ENCODE results near the gene REPIN1.

REPIN1 gene

GRCh38 chr7:150357771-150358427 is 10.7 kb upstream of the REPIN1 start:
- no peaks in the 10 kb centered on the region for H3K4me1 ChIP-seq (ENCODE audit: control insufficient read depth, insufficient read depth, low read length)
- H3K4me3 ChIP-seq (ENCODE audit: low read depth, low read length), result no peak overlapping the region
- ChIA-PET CTCF (interaction anchor here (0.7 to 2.7 kb wide), 7 partner anchors 9 to 624 kb away, joined by 3 to 11 read pairs (median 3); no protein-coding TSS in a partner anchor), POLR2A (interaction anchor here (0.6 kb wide), 1 partner anchor 13 kb away, joined by 4 read pairs; no protein-coding TSS in a partner anchor)
- no peaks in the 10 kb centered on the region for H3K9me3 ChIP-seq (ENCODE audit: control insufficient read depth, insufficient read depth, low read depth, low read length)
- H3K27ac ChIP-seq (ENCODE audit: extremely low read depth, low read depth, low read length), result no peak overlapping the region
- no peaks in the 10 kb centered on the region for H3K36me3 ChIP-seq (ENCODE audit: control insufficient read depth in 2 of 2, insufficient read depth in 1 of 2, low read length in 2 of 2)
- no peak for TF ChIP-seq ZNF433 (tag by site-specific recombination; IDR thresholded peaks at IDR 0.05; ENCODE audit: low read depth)
- no peak for TF ChIP-seq ZFP3 (tag by site-specific recombination; IDR thresholded peaks at IDR 0.05; ENCODE audit: low read depth)
- TF ChIP-seq ZNF362 (tag by site-specific recombination; IDR thresholded peaks at IDR 0.05), result 0 out of 2 replicates have a peak, but pooled peaks have one; percentile 83
- TF ChIP-seq KLF8 (tag by site-specific recombination; IDR thresholded peaks at IDR 0.05), result peak; percentile 12; the same call in 1 of the 2 replicates
- no peak for TF ChIP-seq MEIS1 (CRISPR knock-in tag; IDR thresholded peaks at IDR 0.05; ENCODE audit: borderline replicate concordance)
- peak; percentile 76; the same call in 1 of the 2 replicates for TF ChIP-seq TRIM28 (IDR thresholded peaks at IDR 0.05; ENCODE audit: borderline replicate concordance, low read length)
- no peak for TF ChIP-seq SP3 (tag by site-specific recombination; IDR thresholded peaks at IDR 0.05)
- no peak for TF ChIP-seq INSM2 (tag by site-specific recombination; IDR thresholded peaks at IDR 0.05)
- peak; percentile 56; the same call in 1 of the 2 replicates for TF ChIP-seq IKZF3 (tag by site-specific recombination; IDR thresholded peaks at IDR 0.05)
- TF ChIP-seq SP2 (tag by site-specific recombination; IDR thresholded peaks at IDR 0.05), result no peak
- no peak for TF ChIP-seq ZNF138 (tag by site-specific recombination; IDR thresholded peaks at IDR 0.05; ENCODE audit: borderline replicate concordance)
- TF ChIP-seq ZBTB17 (tag by site-specific recombination; IDR thresholded peaks at IDR 0.05), result 0 out of 2 replicates have a peak, but pooled peaks have one; percentile 18
- TF ChIP-seq ZNF677 (tag by site-specific recombination; IDR thresholded peaks at IDR 0.05), result no peak
- no peak for TF ChIP-seq RBAK (tag by site-specific recombination; IDR thresholded peaks at IDR 0.05)
- TF ChIP-seq OVOL3 (tag by site-specific recombination; IDR thresholded peaks at IDR 0.05), result 0 out of 2 replicates have a peak, but pooled peaks have one; percentile 7
- no peak for TF ChIP-seq ZNF155 (tag by site-specific recombination; IDR thresholded peaks at IDR 0.05)
- TF ChIP-seq ZFP69B (tag by site-specific recombination; IDR thresholded peaks at IDR 0.05), result 0 out of 2 replicates have a peak, but pooled peaks have one; percentile 17
- no peak for TF ChIP-seq PRDM6 (tag by site-specific recombination; IDR thresholded peaks at IDR 0.05)
- no peak for TF ChIP-seq ZNF416 (tag by site-specific recombination; IDR thresholded peaks at IDR 0.05)
- TF ChIP-seq ZNF529 (tag by site-specific recombination; IDR thresholded peaks at IDR 0.05; ENCODE audit: insufficient replicate concordance), result no peak
- TF ChIP-seq WT1 (tag by site-specific recombination; IDR thresholded peaks at IDR 0.05), result no peak
- no peak for TF ChIP-seq ZNF621 (tag by site-specific recombination; IDR thresholded peaks at IDR 0.05)
